SW 1271 (cell line): ENCODE results near the gene P4HB.

ENCODE experiments used
- DNase-seq, 2 experiments: peaks; one replicate each; lab custom pipeline; 2025; lab: John Stamatoyannopoulos, UW

P4HB gene

GRCh38 chr17:81868674-81869220 is 8.4 kb upstream of the P4HB start:
- peak; percentile 79 to 82 for DNase-seq

- no peak for DNase-seq
These were observed 7.8 kb upstream of the P4HB start for GRCh38 chr17:81867991-81868673.

- DNase-seq = peak; percentile 47 to 52
These were observed 7.0 kb upstream of the P4HB start for GRCh38 chr17:81867170-81867990.

- DNase-seq = no peak
These were observed 6.3 kb upstream of the P4HB start for GRCh38 chr17:81866440-81867169.

- no peak for DNase-seq
These were observed 5.6 kb upstream of the P4HB start for GRCh38 chr17:81865733-81866439.

- DNase-seq = no peak
These were observed 5.0 kb upstream of the P4HB start for GRCh38 chr17:81865358-81865732.

- DNase-seq = no peak
These were observed 3.8 kb upstream of the P4HB start for GRCh38 chr17:81863833-81864768.

- DNase-seq = no peak
These were observed 2.9 kb upstream of the P4HB start for GRCh38 chr17:81863123-81863675.

GRCh38 chr17:81860756-81861568 is 627 bp upstream of the P4HB start:
- DNase-seq = peak; percentile 100

- no peak for DNase-seq
These were observed 1.1 kb downstream of the P4HB start for GRCh38 chr17:81858967-81859905.

GRCh38 chr17:81858170-81858966 is 2.0 kb downstream of the P4HB start:
- DNase-seq = no peak

- no peak for DNase-seq
These were observed 5.2 kb downstream of the P4HB start for GRCh38 chr17:81854974-81855774.

- DNase-seq = no peak
These were observed 8.1 kb downstream of the P4HB start for GRCh38 chr17:81852237-81852636.

GRCh38 chr17:81851423-81851822 is 8.9 kb downstream of the P4HB start:
- DNase-seq = no peak

- no peak for DNase-seq
These were observed 10.9 kb downstream of the P4HB start for GRCh38 chr17:81849457-81849856.
